NB4 (cell line): Measurements from ENCODE around the gene NEU1.

Experiments
- DNase-seq: peaks from one replicate; pipeline ENCODE4 v3.0.0; 2010; ENCODE audit warnings: low read depth
- H3K4me3 ChIP-seq: one replicate; pipeline ENCODE4 v1.5.1; 2011; ENCODE audit warnings: mild to moderate bottlenecking, low read depth, low read length, moderate library complexity
- MYC ChIP-seq: IDR thresholded peaks from 2 replicates; pipeline ENCODE4 v1.6.1; 2011; ENCODE audit warnings: low read depth, low read length
- POLR2A ChIP-seq: IDR thresholded peaks from 2 replicates; pipeline ENCODE4 v1.6.1; 2011; ENCODE audit warnings: mild to moderate bottlenecking; ENCODE audit not compliant: insufficient read length; ENCODE audit errors: extremely low read depth
- TF ChIP-seq, protein P1 (sequence below): IDR thresholded peaks from one replicate; pipeline ENCODE4 v1.5.1; 2012; ENCODE audit warnings: low read depth, low read length
- TF ChIP-seq, protein P2 (sequence below): IDR thresholded peaks from 2 replicates; pipeline ENCODE4 v1.6.1; 2011; ENCODE audit warnings: low read depth, low read length

The NEU1 gene

DNA sequence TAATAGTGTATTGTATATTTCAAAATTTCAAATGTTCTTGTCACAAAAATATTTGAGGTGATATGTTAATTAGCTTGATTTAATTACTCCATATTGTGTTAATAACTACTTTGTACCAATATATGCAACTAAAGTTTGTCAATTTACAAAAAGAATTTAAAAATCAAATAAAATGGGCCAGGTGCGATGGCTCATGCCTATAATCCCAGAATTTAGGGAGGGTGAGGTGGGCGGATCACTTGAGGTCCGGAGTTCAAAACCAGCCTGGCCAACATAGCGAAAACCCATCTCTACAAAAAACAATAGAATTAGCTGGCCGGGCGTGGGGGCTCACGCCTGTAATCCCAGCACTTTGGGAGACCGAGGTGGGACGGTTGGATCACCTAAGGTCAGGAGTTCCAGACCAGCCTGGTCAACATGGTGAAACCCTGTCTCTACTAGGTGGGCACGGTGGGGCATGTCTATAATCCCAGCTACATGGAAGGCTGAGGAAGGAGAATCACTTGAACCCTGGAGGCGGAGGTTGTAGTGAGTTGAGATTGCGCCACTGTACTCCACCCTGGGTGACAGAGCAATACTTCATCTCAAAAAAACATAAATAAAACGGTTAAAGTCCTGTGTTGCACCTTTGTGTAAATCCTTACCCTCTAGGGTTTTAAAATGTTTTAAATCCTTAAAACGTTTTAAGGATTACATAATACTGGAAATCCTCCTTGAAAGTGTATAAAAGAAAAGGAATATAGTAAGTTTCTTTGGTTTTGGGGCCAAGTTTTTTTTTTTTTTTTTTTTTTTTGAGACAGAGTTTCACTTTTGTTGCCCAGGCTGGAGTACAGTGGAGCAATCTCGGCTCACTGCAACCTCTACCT, 31.0 kb downstream of the NEU1 start:
- peak overlapping the region; percentile 98 for H3K4me3 ChIP-seq

DNA sequence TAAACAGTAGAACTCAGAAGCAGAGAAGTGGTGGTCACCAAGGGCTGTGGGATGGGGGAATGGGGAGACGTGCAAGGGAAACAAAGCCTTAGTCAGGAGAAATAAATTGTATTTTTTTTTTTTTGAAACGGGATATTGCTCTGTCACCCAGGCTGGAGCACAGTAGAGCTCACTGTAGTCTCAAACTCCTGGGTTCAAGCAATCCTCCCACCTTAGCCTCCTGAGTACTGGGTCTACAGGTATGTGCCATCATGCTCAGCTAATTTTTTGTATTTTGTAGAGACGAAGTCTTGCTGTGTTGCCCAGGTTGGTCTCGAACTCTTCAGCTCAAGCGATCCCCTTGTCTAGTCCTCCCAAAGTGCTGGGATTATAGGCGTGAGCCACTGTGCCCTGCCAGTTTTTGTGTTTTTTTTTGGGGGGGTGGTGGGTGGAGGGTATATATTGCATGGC, 31.7 kb downstream of the NEU1 start:
- DNase-seq = no peak
- TF ChIP-seq MYC (no peak), POLR2A (no peak)
- TF ChIP-seq, protein P1, sequence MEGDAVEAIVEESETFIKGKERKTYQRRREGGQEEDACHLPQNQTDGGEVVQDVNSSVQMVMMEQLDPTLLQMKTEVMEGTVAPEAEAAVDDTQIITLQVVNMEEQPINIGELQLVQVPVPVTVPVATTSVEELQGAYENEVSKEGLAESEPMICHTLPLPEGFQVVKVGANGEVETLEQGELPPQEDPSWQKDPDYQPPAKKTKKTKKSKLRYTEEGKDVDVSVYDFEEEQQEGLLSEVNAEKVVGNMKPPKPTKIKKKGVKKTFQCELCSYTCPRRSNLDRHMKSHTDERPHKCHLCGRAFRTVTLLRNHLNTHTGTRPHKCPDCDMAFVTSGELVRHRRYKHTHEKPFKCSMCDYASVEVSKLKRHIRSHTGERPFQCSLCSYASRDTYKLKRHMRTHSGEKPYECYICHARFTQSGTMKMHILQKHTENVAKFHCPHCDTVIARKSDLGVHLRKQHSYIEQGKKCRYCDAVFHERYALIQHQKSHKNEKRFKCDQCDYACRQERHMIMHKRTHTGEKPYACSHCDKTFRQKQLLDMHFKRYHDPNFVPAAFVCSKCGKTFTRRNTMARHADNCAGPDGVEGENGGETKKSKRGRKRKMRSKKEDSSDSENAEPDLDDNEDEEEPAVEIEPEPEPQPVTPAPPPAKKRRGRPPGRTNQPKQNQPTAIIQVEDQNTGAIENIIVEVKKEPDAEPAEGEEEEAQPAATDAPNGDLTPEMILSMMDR = no peak
- TF ChIP-seq, protein P2, sequence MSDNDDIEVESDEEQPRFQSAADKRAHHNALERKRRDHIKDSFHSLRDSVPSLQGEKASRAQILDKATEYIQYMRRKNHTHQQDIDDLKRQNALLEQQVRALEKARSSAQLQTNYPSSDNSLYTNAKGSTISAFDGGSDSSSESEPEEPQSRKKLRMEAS = no peak
- H3K4me3 ChIP-seq = peak overlapping the region; percentile 98

More for the DNA sequence above, 31.0 kb downstream of the NEU1 start:
- peak; percentile 67 for DNase-seq
- TF ChIP-seq POLR2A = no peak
- TF ChIP-seq MYC = no peak
- TF ChIP-seq, protein P1 = no peak
- TF ChIP-seq, protein P2 = no peak

DNA sequence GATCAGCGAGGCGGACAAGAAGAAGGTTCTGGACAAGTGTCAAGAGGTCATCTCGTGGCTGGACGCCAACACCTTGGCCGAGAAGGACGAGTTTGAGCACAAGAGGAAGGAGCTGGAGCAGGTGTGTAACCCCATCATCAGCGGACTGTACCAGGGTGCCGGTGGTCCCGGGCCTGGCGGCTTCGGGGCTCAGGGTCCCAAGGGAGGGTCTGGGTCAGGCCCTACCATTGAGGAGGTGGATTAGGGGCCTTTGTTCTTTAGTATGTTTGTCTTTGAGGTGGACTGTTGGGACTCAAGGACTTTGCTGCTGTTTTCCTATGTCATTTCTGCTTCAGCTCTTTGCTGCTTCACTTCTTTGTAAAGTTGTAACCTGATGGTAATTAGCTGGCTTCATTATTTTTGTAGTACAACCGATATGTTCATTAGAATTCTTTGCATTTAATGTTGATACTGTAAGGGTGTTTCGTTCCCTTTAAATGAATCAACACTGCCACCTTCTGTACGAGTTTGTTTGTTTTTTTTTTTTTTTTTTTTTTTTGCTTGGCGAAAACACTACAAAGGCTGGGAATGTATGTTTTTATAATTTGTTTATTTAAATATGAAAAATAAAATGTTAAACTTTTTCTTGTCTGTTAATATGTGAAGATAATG, 32.9 kb downstream of the NEU1 start:
- H3K4me3 ChIP-seq = peak overlapping the region; percentile 98
- TF ChIP-seq, protein P1 = no peak
- no peak for TF ChIP-seq POLR2A
- TF ChIP-seq, protein P2 = no peak
- TF ChIP-seq MYC = no peak
- DNase-seq = peak; percentile 76

DNA sequence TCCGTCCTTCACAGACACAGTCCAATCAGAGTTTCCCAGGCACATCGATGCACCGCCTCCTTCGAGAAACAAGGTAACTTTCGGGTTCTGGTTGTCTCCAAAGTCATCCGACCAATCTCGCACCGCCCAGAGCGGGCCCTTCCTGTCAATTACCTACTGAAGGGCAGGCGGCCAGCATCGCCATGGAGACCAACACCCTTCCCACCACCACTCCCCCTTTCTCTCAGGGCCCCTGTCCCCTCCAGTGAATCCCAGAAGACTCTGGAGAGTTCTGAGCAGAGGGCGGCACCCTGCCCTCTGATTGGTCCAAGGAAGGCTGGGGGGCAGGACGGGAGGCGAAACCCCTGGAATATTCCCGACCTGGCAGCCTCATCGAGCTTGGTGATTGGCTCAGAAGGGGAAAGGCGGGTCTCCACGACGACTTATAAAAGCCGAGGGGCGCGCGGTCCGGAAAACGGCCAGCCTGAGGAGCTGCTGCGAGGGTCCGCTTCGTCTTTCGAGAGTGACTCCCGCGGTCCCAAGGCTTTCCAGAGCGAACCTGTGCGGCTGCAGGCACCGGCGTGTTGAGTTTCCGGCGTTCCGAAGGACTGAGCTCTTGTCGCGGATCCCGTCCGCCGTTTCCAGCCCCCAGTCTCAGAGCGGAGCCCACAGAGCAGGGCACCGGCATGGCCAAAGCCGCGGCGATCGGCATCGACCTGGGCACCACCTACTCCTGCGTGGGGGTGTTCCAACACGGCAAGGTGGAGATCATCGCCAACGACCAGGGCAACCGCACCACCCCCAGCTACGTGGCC, 35.1 kb downstream of the NEU1 start, which contains the start of gene HSPA1B:
Gene HSPA1B (plus strand): TSS at position 453 of the 794 bp plus-strand sequence. CDS start 213 bp downstream, at position 666.
- DNase-seq = peak; percentile 100
- peak within 1 kb of the TSS; percentile 78 for H3K4me3 ChIP-seq
- TF ChIP-seq POLR2A (peak; percentile 99), MYC (0 out of 2 replicates have a peak, but pooled peaks have one; percentile 10)
- TF ChIP-seq, protein P2 = no peak
- TF ChIP-seq, protein P1 = no peak

DNA sequence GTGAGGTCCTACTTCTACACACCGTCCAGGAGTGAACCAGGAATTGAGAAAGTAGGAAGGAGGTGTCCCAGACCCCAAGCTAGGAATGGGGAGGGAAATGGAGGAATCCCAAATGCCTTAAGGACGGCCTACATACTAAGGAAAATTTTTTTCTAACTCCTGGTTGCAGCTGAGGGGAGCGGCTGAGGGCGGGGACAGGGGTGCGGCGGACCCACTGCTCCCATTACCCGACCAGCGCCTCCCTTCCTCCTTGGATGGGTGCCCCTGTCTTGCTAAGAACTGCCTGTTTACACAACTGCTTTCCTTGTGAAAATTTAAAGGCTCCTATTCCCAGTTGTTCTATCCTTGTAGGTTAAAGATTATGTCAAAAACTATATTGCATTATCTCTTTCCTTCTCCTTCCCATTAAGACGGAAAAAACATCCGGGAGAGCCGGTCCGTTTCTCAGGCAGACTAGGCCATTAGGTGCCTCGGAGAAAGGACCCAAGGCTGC, 35.8 kb downstream of the NEU1 start:
- TF ChIP-seq MYC (peak; percentile 71), POLR2A (peak; percentile 23)
- TF ChIP-seq, protein P2 = peak; percentile 51; the same call in 1 of the 2 replicates
- TF ChIP-seq, protein P1 = no peak
- DNase-seq = peak; percentile 86
- H3K4me3 ChIP-seq = peak overlapping the region; percentile 78
